Limb (tissue), 2 donors: Measurements from ENCODE around the gene INTS3.
"Not testable (repeated sequence)": the region's sequence is repeated elsewhere in the genome, so short reads cannot be mapped to it uniquely, and the experiment has no call there.

Experiments used
- DNase-seq, 2 donors: peaks; one replicate each; pipeline ENCODE4 v3.0.0-alpha.2; 2016; ENCODE audit errors: extremely low spot score in 2 of 2

The INTS3 gene

GRCh38 chr1:153752072-153752471, 24.2 kb downstream of the INTS3 start:
- DNase-seq = no peak

GRCh38 chr1:153752571-153753195, 24.8 kb downstream of the INTS3 start:
- no peak for DNase-seq

GRCh38 chr1:153754266-153754665, 26.4 kb downstream of the INTS3 start:
- DNase-seq = no peak

GRCh38 chr1:153760440-153760839, 32.6 kb downstream of the INTS3 start:
- no peak for DNase-seq

- no peak for DNase-seq
Measured at GRCh38 chr1:153763365-153764225, 35.7 kb downstream of the INTS3 start.

GRCh38 chr1:153764310-153764709, 36.5 kb downstream of the INTS3 start:
- no peak for DNase-seq

GRCh38 chr1:153766663-153767062, 38.8 kb downstream of the INTS3 start:
- DNase-seq = not testable (repeated sequence)

GRCh38 chr1:153767519-153767918, 39.7 kb downstream of the INTS3 start:
- DNase-seq = no peak

GRCh38 chr1:153768316-153769181, 40.7 kb downstream of the INTS3 start:
- DNase-seq = no peak

GRCh38 chr1:153769221-153769620, 41.4 kb downstream of the INTS3 start:
- no peak for DNase-seq

- DNase-seq = no peak
Measured at GRCh38 chr1:153770797-153771196, 42.9 kb downstream of the INTS3 start.

GRCh38 chr1:153771261-153771660, 43.4 kb downstream of the INTS3 start:
- no peak for DNase-seq

- peak in 1 of 2 donors; percentile 69 for DNase-seq
Measured at GRCh38 chr1:153771841-153772593, 44.2 kb downstream of the INTS3 start.

- DNase-seq = no peak
Measured at GRCh38 chr1:153773096-153773921, 45.5 kb downstream of the INTS3 start.

GRCh38 chr1:153774026-153774595, 46.3 kb downstream of the INTS3 start:
- no peak for DNase-seq

GRCh38 chr1:153774780-153775457, 47.1 kb downstream of the INTS3 start, which contains the start of gene SLC27A3:
Gene SLC27A3, plus strand, starts transcription at chr1:153775407. Its CDS starts 91 bp downstream, at chr1:153775498.
- DNase-seq = peak; percentile 74 to 83

GRCh38 chr1:153775458-153776327, 47.8 kb downstream of the INTS3 start:
- peak; percentile 42 to 83 for DNase-seq

GRCh38 chr1:153776352-153776751, 48.5 kb downstream of the INTS3 start:
- DNase-seq = no peak
